GM19468 (cell line): ENCODE measurements around the gene SPRED2.

Source experiments
- ATAC-seq: cut with Tn5 transposase; IDR thresholded peaks from one replicate; pipeline ENCODE4 v1.9.1; 2021; ENCODE audit warnings: mild to moderate bottlenecking, moderate library complexity, moderate number of reproducible peaks; ENCODE audit not compliant: unreplicated experiment; ENCODE audit errors: extremely low read depth

The SPRED2 gene

DNA sequence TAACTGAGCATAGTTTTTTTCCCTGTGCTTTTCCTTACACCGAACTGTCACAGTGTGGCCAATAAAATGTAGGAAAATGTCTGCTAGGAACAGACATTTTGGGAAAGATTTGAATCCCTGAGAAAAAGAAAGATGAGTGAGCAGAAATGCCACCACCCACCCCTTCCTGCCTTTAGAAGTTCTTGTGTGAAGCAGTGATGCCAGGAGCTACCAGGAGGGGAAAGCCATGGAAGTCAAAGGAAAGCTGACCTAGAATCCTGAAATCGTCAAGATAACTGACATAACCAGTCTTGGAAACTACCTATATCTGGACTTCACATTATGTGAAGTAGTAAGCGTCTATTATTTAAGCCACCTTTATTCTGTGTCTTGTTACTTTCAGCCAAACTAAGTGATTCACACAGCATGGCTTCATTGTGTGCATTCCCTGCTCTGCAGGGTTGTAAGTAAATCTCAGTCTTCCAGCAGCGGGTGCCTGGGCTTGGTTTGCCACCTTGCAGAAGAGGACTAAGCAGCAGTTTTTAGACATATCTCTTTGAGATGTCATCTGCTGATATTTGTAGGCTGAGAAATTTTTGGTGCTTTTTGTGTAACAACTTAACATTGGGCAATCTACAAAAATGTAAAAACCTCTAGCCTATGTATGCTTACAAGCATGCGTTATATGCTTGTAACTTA lies 11.2 kb upstream of the SPRED2 start:
- no peak for ATAC-seq

DNA sequence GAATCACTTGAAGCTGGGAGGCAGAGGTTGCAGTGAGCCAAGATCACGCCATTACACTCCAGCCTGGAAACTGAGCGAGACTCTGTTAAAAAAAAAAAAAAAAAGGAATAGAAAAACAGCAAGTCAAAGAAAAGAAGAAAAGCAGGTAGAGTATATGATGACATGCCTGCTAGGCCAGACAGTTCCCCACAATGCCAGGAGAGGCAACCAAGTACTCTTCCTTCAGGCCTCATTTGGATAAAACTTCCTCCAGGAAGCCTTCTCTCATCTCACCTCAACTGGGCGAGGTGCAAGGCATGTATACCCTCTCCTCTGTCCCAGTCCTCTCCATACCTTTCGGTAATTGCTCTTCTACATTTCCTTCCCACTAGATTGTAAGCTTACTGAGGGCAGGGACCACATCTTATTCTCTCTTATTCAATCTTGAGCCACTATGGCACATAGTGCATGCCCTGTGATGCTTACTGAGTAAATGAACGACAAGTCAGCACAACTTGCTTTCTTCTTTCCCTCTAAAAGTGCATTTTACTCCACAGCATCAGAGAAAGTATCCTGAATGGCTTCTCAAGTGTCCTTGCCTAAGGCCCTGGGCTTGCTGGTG lies 10.1 kb upstream of the SPRED2 start:
- no peak for ATAC-seq

DNA sequence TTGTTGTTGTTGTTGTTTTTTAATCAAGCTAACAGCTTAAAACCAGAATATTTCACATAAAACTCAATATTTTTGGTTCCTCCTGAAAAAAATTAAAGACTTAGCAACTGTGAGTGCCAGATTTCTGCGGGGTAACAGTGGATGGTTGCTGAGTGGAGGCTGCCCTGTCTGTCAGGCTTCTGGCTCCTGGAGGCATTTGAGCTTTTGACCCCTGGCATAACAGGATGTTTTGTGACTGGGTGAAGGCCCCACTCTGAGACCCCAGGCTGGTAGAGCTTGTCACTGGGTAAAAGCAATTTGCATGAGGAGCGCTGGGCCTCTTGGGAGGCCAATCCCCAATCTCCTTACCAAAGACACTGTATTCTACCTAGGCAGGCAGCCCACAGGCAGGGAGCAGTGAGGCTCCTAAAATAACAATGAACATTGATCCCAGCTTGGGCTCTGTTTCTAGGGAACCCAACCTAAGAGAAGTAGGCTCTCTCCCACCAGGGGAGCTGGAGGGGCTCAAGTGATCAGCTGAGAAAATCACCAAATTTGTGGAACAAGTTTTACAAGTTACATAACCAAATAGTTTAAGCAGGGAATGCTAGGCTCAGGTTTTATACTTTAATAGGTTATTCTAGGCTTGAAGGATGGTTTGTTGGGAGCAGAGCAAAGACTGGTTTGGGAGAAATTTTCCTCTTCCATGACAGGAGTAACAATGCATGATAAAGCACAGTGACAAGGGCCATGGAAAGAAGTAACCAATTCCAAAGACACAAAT lies 5.9 kb upstream of the SPRED2 start:
- no peak for ATAC-seq

DNA sequence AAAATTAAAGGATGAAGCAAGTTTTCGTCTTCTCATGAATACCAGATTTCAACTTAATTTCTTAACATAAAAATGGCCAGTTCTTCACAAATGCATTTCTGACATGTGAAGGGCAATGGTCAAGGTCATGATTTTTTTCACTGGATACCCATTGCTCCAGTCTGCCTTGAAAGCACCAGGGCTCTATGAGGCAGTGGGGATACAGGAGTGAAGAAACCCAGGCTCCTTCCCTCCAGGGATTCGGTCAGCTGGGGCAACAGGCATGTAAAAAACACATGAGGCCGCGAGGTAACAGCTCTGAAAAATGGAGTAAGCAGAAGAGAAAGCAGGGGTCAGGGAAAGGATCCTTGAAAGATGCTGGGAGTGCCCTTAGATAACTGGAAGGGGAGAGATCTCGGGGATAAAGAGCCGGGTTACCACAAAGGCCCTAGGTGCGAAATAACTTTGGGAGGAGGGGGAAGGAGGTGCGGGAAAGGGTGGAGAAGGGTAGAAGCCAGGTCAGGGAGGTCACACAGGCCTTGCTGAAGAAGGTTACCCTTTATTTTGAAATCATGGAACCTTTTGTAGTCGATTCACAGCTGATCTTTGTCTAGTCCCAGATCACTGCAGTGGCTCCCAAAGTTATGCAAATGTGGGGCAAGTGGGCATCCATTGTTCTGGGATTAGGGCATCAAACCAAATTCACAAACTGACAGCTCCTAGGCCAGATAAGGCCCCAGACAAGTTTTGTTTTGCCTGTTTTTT lies 5.2 kb upstream of the SPRED2 start:
- ATAC-seq: no peak

DNA sequence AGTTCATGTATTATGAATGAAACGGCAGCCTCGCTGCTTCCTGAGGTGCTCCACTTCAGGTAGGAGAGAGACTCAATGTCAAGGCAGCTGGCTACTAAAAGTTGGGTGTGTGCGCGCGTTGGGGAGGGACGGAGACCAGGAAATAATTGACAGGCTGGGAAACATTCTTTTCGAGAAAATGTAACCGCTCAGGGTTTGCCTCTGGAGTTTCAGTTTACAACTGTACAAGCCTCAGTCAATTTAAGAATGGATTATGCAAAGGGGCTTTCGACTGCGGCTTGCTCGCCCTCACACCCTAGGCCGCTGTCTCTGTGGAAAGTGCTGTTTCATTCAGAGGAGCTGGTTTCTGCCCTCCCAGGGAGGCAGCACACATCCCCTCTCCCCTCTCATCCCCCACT lies 4.4 kb upstream of the SPRED2 start:
- ATAC-seq: peak; percentile 49

DNA sequence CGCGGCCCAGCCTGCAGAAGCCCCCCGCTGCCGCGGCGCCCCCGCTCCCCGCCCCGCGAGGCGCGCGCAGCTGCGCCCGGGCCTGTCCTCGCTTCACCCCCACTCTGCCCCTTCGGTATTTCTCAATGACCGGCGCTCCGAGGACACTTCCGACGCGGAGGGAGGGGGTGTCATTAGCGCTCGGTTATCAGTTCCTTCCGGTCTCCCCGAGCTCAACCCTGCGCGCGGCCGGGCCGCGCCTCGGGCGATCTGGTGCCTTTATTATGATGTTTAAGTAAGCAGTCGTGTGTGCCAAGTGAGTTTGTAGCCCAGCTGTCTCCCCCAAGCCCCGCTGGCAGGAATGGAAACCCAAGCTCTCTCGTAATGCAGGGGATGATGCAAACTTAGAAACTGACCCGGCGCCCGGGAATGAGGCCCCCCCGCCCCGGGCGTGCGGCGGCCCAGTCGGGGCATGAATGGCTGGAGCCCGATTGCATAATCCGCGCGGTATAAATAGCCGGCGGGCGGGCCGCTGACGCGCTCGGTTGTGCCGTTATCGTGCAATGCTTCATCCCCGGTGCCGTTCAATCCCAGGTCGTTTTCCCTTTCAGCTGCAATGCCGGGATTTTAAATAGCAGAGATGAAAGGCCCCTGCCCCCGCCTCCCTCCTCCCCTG lies 3.9 kb upstream of the SPRED2 start:
- ATAC-seq: no peak

DNA sequence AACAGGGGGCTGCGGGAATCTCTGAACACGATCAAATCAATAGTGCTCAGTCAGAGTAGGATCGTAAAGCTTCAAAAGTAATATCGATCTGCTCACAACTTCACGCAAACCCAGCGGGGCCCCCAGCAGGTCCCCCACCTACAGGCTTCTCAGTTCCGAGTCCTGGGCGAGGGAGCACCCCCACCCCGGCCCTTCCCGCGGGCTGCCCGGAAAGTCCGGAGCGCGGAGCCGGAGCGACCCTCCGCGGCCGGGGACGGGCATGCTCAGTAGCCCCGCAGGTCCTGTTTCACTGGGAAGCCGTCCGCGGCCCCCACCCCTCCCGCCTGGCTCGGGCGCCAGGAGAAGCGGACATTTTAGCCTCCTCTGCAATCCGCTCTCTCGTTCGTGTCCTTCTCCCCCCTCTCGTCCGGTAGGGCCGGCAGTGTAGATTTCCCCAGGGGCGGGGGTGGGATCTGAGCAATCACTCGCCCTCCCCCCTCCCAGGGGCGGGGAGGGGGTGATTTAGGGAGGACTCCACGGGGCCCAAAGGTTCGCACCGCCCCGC lies 3.3 kb upstream of the SPRED2 start:
- no peak for ATAC-seq

DNA sequence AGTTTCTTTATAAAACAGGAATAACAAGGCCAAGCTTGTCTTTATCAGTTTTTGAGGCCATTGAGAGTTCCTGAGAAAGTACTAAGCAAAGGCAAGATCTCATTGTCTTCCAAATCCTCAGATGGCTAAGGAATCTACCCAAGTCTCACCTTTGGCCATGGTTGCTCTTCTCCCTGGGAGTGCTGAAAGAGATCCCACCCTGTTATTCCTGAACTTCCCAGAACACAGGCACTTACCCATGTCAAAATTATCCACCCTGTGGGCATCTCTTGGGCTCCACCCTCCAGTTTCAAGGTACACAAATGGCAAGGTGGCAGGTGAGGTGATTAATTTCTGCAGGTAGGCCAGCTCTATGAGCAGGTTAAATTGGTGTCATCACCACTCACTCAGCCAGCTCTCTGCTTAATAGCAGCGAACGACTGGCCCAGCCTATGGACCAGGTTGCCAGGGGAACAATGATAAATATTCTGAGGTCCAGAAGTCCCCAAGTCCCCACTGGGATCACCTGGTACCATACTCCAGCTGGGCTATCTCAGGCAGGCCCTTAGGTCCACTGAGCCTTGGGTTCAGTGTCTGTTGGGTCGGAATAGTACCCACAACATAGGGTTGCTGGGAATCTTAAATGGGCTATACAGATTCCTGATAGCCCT lies 2.3 kb upstream of the SPRED2 start:
- no peak for ATAC-seq

DNA sequence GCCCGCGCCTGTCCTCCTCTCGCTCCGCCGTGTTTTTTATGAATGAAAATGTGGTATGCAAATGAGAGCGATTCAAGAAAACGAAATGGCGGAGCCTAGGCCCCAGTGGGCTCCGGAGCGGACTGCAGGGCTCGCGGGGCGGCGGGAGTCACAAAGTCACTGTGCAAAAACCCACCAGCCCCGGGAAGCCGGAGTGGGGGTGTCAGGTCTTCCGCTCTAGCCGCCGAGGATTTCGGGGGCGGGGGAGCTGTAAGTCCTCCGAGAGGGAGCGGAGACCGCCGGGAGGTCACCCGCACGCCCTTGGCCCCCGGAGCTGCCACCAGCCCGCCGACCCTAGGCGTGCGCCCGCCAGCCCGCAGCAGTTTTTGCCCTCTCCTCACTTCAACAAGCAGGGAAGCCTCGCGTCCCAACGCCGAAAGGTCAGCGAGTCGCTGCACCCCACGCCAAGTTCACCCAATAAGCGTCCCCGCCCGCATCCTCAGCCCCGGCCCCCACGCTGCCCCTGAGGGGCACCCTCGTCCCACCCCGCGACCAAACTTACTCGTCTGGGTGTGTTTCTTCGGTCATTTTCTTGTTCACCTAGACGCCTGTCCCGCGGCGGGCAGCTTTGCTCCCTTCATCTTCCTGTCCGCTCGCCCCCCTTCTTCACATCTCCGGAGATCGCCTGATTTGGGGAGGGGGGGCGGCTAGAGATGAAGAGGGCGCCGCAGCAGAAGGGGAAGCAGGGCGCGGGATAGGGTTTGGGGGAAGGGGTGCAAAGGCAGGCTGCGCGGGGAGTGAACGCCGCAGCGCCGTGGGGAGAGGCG lies 775 bp downstream of the SPRED2 start:
- no peak for ATAC-seq

DNA sequence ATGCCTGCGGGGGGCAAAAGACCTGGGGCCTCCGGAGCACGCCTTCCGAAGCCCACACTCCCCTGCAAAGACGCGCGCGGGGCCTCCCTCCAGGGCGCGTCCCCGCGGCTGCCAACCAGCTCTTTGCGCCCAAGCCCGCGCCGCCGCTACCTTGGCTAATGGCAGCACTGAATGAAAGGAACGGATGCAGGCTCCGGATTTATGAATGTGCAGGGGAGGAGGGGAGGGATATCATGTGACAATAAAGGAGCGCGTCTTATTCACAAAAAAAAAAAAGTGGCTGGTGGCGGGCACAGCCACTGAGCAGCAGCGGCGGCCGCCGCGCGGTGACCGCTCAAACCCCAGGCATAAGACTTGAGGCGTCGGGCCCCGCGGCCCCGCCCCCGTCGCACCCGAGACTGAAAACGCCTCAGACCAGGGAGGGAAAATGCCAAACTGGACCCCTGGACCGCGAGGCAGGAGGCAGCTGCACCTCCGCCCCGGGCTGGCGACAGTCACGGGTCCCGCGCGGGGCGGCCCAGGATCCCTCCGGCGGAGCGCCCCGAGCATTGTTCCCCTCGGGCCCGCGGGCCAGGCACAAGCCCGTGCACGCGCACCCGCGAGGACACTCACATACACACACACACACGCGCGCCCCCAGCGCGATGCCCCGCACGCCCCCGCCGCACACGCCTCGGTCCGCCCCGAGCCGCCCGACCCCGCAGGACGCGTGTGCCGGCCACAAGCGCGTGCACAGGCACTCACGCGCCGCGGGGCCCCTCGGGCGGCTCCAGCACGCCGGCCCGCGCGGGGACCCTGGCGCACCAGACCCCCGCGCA lies 1.6 kb downstream of the SPRED2 start:
- ATAC-seq: no peak

DNA sequence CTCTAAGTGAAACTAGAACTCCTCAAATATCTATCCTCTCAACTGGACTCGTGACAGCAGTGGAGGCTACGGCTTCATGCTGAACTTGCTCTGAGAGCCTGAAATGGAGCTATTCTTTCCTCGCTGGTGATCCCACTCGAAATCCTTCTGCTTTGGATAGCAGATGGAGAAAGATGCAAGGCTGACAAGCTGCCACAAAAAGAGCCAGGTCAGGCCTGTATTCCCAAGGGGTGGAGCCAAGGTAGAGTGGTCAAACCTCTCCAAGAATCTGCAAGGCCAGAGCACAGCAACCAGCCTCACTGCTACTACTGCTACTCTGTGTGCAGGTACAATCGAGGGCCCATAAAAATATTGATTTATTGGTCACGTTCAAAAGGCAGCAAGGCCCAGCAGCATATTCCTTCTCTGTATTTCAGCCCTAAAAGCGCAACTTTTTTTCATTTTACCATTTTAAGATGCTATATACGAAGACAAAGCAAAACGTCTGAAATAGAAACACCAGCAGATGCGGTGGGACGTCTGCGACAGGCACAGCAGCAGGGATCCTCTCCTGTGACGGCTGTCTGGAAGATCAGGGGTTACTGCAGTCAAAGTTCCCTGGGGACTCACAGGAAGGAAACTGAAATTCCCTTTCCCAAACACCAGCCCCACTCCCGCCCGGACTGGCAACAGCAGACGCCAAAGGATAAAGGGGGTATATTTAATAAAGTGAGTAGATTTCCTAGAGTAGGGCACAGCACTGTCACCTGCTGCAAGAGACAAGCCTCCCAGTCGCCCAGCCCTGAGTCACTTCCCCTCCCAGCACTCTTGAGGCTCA lies 2.4 kb downstream of the SPRED2 start:
- ATAC-seq: no peak

DNA sequence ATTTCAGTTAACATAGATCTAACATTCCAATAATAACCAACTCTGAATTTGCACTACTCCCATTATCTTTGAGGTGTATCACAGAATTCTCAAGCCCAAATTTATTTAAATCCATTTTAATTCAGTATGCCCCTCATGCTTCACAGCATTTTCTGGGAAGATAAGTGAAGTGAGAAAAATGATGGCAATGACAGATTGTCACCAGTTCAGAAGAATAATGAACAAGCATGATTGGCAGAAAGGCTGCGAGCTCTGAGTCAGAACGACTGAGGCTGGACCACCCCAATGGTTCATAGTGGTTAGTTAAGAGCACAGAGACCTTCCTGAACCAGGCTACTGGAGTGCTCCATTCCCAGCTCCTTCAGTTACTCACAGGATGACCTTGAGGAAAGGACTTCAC lies 4.9 kb downstream of the SPRED2 start:
- no peak for ATAC-seq

DNA sequence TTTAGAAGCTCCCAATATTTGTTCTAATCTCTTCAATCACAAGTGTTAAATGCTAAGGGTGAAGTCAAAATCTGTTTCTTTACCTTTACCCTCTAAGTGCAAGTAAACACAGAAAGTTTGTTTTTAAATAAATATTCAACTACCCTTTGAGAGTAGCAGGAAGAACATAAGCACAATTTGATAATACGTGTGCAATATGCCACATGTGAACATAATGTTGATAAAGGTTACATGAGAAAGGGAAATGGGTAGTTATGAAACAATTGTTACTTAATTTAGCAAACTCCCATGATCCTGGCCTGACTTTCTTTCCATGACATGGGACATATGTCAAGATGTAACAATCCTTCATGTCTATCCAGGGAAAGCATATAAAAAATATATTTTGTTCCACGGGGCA lies 7.1 kb downstream of the SPRED2 start:
- ATAC-seq: no peak

DNA sequence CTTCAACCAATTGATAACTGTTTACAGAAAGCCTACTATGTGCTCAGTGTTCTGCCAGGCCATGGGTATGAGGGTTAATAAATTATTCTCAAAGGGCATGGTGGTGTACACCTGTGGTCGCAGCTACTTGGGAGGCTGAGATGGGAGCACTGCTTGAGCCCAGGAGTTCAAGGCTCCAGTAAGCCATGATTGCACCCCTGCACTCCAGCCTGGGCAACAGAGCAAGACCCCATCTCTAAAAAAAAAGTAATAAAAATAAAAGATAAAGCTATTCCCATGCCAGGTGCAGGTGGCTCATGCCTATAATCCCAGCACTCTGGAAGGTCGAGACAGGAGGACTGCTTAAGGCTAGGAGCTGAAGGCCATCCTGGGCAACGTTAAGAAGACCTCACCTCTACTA lies 8.0 kb downstream of the SPRED2 start:
- ATAC-seq: no peak

DNA sequence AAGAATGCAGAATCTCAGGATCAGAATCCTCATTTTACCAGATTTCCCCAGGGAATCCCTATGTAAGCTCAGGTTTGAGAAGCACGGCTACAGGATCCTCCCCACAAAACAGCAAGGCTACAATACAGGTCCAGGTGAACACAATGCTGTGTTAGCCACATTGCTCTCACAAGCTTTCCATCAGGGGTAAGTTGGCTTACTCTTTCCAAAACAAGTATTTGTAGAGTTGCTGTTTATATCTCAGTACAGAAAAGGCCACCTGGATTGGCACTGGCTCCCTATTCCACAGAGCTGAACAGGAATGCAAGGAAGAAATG lies 11.0 kb downstream of the SPRED2 start:
- no peak for ATAC-seq

DNA sequence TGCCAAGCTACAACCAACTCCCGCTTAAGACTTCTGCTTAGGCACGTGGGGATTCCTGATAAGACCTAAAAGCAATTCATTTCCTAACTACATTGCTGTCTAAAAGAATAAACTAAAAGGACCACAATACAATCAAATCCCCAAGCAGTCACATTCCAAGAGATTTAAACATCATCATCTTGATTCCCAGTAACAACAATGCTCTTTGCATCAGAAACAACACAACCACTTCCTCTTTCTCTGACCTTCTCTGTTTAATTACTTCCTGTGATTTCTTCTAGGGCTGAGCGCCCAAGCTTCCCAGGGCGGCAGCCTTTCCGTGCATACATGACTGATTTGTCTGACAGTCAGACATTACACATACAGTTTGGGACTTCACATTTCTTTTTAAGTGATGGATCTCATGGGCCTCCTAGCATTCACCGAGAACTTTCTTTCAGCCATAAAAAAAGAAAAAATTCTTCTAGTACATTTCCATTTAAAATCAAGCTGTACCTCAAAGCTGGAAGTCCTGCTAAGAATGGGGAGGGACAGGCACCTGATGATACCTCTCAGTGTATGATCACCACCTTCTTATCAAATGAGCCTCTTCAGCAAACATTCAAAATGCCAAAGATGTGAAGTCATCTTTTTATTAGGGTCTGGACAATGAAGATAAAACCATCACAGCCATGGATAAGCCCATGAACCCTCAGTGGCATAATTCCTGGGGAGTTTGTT lies 11.5 kb downstream of the SPRED2 start:
- ATAC-seq: peak; percentile 54
